ENCODE results near the gene PCLO.
"Not testable (repeated sequence)": the region's sequence is repeated elsewhere in the genome, so short reads cannot be mapped to it uniquely, and the experiment has no call there.

The PCLO gene

DNA sequence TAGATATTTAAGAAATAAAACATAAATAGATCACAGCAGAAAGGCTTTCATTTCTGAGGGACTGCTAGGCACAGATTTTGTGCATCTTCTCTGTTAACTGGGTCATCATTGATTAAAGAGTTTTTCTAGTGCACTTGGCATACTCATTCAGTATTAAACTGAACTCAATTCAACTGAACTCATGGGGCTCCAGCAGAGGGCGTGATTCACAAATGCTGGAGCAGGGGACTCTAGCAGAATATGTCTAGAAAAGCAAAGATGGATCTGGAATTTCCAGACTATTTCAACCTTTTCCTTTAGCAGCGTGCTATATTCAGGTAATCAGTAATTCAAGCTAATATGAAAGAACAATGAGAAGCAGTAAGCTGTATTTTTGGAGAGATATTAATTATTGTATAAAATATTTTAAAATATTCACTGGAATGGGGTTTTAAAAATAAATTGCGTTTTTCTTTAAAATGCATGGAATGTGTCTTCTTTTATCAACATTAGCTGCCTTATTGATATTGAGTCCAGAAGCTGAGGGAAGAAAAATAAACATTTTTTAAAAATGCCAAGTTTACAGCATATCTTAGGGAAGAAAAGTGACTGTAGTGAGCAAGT is 422.3 kb downstream of the PCLO start:
- DNase-seq (ENCODE audit: low read depth in 2 of 2) = no peak

DNA sequence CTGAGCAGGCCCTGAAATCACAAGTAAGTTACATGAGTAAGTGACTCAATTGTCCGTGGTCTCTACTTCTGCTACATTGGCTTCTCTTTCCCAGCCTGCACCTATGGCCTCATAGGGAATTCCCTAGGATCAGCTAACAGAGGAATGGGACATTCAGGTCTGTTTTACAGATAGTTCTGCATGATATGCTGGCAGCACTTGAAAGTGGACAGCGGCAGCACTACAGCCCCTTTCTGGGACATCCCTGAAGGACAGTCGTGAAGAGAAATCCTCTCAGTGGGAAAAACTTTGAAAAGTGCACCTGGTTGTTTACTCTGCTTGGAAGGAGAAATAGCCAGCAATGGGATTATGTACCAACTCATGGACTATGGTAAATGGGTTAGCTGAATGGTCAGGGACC is 426.1 kb downstream of the PCLO start:
- no peak for DNase-seq (ENCODE audit: low read depth in 2 of 2)

- DNase-seq (ENCODE audit: low read depth in 2 of 2) = no peak
These were observed 430.0 kb downstream of the PCLO start for GRCh38 chr7:82732677-82733076.

DNA sequence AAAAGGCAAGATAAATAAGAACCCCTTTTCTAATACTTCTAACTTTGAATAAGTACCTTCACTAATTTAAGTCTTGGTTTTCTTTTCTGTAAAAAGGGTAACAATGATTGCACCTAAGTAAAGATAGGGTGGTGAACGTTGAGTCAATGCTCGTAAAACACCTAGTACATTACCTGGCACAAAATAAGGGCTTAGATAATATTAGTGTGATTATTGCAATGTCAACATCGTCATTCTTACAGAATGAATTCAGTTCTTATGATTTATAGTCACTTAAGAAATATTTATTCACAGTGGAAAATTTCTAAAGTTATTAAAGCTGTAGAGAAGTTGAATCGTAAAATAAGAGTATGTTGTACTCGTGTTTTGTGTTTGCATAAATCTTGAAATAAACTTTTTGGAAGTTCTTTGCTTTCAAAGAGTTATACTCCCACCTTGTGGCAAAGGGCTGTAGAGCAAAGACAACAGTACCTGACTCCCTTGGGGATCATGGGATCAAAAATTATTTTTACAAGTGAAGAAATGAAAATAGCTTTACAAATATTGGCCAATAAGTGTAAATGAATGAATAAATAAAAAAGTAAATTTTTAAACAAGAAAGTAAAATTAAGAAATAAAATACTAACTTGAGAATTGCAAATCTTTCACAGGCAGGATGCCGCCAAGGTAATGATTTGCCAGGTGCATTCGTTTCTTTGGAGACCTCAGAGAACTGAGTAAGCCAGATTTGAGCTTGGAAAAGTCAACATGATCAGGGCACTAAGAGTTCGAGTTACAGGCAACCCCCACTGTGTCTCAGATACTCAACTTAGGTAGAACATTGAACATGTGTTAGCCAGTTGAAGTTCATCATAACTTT is 433.3 kb downstream of the PCLO start:
- no peak for DNase-seq (ENCODE audit: low read depth in 2 of 2)

GRCh38 chr7:82726038-82726800 is 436.5 kb downstream of the PCLO start:
- DNase-seq (ENCODE audit: low read depth in 2 of 2) = no peak

DNA sequence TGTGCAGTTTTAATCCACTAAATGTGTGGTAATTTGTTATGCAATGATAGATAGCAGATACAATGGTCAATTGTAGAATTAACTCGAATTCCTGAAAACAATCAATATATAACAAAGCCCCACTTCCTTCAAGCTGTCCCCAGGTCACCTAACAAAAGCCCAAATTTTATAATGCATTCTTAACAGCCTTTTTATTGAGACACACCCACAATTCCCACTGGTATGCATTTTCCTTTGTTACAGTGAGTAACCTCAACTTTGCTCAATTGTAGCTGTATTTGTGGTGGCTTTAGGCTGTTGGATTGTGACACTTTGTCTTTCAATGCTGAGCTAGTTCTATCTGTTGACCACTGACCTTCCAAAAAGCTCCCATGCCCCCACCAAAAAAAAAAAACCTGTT is 439.3 kb downstream of the PCLO start:
- no peak for DNase-seq (ENCODE audit: low read depth in 2 of 2)

DNA sequence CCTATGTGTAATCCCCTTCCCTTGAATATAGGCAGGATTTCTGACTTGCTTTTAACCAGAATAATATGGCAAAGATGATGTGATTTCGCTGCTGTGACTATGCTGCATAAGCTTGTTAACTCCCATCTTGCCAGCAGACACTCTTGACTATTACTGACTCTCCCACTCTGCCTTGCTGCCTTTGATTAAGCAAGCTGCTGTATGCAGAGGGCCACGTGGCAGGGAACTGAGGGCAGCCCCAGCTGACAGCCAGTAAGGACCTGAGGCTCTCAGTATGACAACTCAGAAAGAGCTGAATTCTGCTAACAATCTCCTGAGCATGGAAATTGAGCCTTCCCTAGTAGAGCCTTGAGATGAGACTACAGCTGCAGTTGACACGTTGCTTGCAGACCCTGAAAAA is 439.7 kb downstream of the PCLO start:
- DNase-seq (ENCODE audit: low read depth in 2 of 2) = no peak

DNA sequence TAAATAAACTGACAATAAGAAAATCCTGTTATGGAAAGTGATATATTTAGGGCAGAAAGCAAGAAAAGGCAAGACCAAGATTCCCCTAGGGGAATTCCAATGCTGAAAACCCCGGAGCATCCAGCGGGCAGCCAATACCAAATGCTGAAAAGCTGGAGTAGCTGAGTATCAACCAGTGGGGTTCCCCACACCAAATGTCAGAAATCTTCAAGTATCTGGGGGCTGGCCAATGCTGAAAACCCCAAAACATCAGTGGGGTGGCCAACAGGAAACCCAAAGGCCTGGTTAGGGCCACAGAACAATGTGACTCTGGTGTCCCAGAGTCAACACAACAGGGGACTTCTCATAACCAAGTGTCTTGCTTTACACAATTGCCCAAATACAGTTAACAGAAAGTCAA is 447.3 kb downstream of the PCLO start:
- DNase-seq (ENCODE audit: low read depth in 2 of 2) = no peak

- DNase-seq (ENCODE audit: low read depth in 2 of 2) = no peak
These were observed 447.8 kb downstream of the PCLO start for GRCh38 chr7:82714883-82715282.

- no peak for DNase-seq (ENCODE audit: low read depth in 2 of 2)
These were observed 449.2 kb downstream of the PCLO start for GRCh38 chr7:82713506-82713905.

DNA sequence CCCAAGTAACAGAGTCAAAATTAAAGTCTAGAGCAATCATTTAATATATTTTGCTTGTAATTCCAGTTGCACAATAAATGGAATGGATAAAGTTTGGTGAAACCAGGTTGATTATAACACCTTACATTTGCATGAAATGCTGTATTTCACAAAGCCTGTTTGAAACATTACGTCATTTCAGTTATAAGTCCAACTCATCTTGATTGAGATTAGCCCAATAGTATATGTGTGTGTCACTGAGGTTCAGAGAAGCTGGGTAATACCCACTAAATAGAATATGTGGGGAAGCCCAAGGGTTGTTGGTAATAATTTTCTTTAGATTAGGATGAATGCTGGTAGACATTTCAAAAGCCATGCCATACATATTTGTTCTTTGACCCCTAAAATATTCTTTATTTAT is 456.3 kb downstream of the PCLO start:
- DNase-seq (ENCODE audit: low read depth in 2 of 2) = not testable (repeated sequence)

GRCh38 chr7:82705517-82706260 is 457.0 kb downstream of the PCLO start:
- no peak for DNase-seq (ENCODE audit: low read depth in 2 of 2)

DNA sequence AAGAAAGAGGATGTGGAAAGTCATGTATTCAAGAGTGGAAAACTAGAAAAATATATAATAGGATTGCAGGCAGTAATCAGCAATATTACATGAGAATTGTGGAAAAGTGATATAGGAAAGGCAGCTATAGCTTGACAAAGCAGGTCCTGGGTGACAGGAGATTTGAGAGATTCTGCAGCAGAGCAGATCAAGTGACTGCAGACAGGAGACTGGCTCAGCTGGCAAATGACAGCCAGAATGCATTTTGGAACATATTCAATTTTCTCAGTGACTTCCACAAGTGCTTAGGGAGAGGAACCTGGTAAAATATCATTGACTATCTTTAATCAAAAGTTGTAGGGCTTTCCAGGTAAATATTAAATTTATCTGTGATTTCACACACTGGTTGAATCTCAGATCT is 458.6 kb downstream of the PCLO start:
- no peak for DNase-seq (ENCODE audit: low read depth in 2 of 2)
